ENCODE results near the gene DOCK9.

GRCh38 chr13:98944336-98944735 is 33.5 kb downstream of the DOCK9 start:
- TF ChIP-seq, protein P1, sequence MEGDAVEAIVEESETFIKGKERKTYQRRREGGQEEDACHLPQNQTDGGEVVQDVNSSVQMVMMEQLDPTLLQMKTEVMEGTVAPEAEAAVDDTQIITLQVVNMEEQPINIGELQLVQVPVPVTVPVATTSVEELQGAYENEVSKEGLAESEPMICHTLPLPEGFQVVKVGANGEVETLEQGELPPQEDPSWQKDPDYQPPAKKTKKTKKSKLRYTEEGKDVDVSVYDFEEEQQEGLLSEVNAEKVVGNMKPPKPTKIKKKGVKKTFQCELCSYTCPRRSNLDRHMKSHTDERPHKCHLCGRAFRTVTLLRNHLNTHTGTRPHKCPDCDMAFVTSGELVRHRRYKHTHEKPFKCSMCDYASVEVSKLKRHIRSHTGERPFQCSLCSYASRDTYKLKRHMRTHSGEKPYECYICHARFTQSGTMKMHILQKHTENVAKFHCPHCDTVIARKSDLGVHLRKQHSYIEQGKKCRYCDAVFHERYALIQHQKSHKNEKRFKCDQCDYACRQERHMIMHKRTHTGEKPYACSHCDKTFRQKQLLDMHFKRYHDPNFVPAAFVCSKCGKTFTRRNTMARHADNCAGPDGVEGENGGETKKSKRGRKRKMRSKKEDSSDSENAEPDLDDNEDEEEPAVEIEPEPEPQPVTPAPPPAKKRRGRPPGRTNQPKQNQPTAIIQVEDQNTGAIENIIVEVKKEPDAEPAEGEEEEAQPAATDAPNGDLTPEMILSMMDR (conservative IDR thresholded peaks at IDR 0.05 in 1 of 2, IDR thresholded peaks at IDR 0.05 in 1 of 2; ENCODE audit: extremely low read depth in 1 of 2, insufficient read depth in 1 of 2, low read depth in 1 of 2, low read length in 2 of 2): peak in 1 of 2 donors; percentile 29
- TF ChIP-seq EZH2 (IDR thresholded peaks at IDR 0.05; ENCODE audit: borderline replicate concordance, low read length): no peak

Measured in mammary epithelial cell (primary cell).